Rectal smooth muscle tissue (tissue), 1 donor: ENCODE results near the gene SLC25A1.

Experiments used
- H3K27ac ChIP-seq: one replicate; pipeline ENCODE4 v1.7.0; 2013; ENCODE audit warnings: low read depth, low read length, inconsistent platforms
- H3K27me3 ChIP-seq: one replicate; pipeline ENCODE4 v1.7.0; 2013; ENCODE audit warnings: low read length; ENCODE audit not compliant: control insufficient read depth, insufficient read depth
- H3K36me3 ChIP-seq: one replicate; pipeline ENCODE4 v1.7.0; 2013; ENCODE audit warnings: low read length; ENCODE audit not compliant: control insufficient read depth, insufficient read depth
- H3K4me1 ChIP-seq: one replicate; pipeline ENCODE4 v1.7.0; 2013; ENCODE audit warnings: low read length; ENCODE audit not compliant: control insufficient read depth, insufficient read depth
- H3K4me3 ChIP-seq: one replicate; pipeline ENCODE4 v1.7.0; 2013; ENCODE audit warnings: low read length
- H3K9ac ChIP-seq: one replicate; pipeline ENCODE4 v1.7.0; 2013; ENCODE audit warnings: low read length

SLC25A1 gene

GRCh38 chr22:19178657-19179496 lies at the start of gene SLC25A1:
Gene SLC25A1 (minus strand): TSS chr22:19178736. CDS start chr22:19178673, 63 bp downstream.
- Histone ChIP-seq H3K9ac (peak within 1 kb of the TSS; percentile 68), H3K27me3 (no peaks in the 10 kb centered on the region), H3K36me3 (peaks cover 2% of the 10 kb centered on the region), H3K27ac (peak within 1 kb of the TSS; percentile 78), H3K4me3 (peak within 1 kb of the TSS; percentile 72), H3K4me1 (peaks cover 13% of the 10 kb centered on the region)

GRCh38 chr22:19228179-19228578 lies 49.6 kb upstream of the SLC25A1 start:
- H3K36me3 ChIP-seq, result no peaks in the 10 kb centered on the region

GRCh38 chr22:19226428-19226827 lies 47.9 kb upstream of the SLC25A1 start:
- no peaks in the 10 kb centered on the region for H3K36me3 ChIP-seq
- H3K9ac ChIP-seq, result no peak overlapping the region
- no peaks in the 10 kb centered on the region for H3K4me1 ChIP-seq
- no peak overlapping the region for H3K4me3 ChIP-seq
- no peak overlapping the region for H3K27ac ChIP-seq
- no peaks in the 10 kb centered on the region for H3K27me3 ChIP-seq

More at GRCh38 chr22:19228179-19228578, 49.6 kb upstream of the SLC25A1 start:
- Histone ChIP-seq H3K4me1 (no peaks in the 10 kb centered on the region), H3K9ac (no peak overlapping the region), H3K27me3 (no peaks in the 10 kb centered on the region), H3K4me3 (no peak overlapping the region), H3K27ac (no peak overlapping the region)

- Histone ChIP-seq H3K4me1 (no peaks in the 10 kb centered on the region), H3K36me3 (no peaks in the 10 kb centered on the region)
These were observed 47.0 kb upstream of the SLC25A1 start for GRCh38 chr22:19225560-19225959.

GRCh38 chr22:19224985-19225384 lies 46.4 kb upstream of the SLC25A1 start:
- no peaks in the 10 kb centered on the region for H3K4me1 ChIP-seq
- H3K4me3 ChIP-seq, result no peak overlapping the region
- no peaks in the 10 kb centered on the region for H3K36me3 ChIP-seq
- H3K27ac ChIP-seq, result no peak overlapping the region
- no peaks in the 10 kb centered on the region for H3K27me3 ChIP-seq
- H3K9ac ChIP-seq, result no peak overlapping the region

More at GRCh38 chr22:19225560-19225959, 47.0 kb upstream of the SLC25A1 start:
- H3K4me3 ChIP-seq, result no peak overlapping the region
- H3K27ac ChIP-seq, result no peak overlapping the region
- no peak overlapping the region for H3K9ac ChIP-seq
- H3K27me3 ChIP-seq, result no peaks in the 10 kb centered on the region

GRCh38 chr22:19224557-19224956 lies 46.0 kb upstream of the SLC25A1 start:
- Histone ChIP-seq H3K4me3 (no peak overlapping the region), H3K36me3 (no peaks in the 10 kb centered on the region), H3K9ac (no peak overlapping the region), H3K27ac (no peak overlapping the region), H3K27me3 (no peaks in the 10 kb centered on the region), H3K4me1 (no peaks in the 10 kb centered on the region)

GRCh38 chr22:19223617-19224016 lies 45.1 kb upstream of the SLC25A1 start:
- no peak overlapping the region for H3K4me3 ChIP-seq
- H3K4me1 ChIP-seq, result no peaks in the 10 kb centered on the region
- H3K36me3 ChIP-seq, result no peaks in the 10 kb centered on the region

GRCh38 chr22:19223110-19223509 lies 44.6 kb upstream of the SLC25A1 start:
- Histone ChIP-seq H3K36me3 (no peaks in the 10 kb centered on the region), H3K9ac (no peak overlapping the region), H3K4me1 (no peaks in the 10 kb centered on the region), H3K4me3 (no peak overlapping the region), H3K27ac (no peak overlapping the region), H3K27me3 (no peaks in the 10 kb centered on the region)

More at GRCh38 chr22:19223617-19224016, 45.1 kb upstream of the SLC25A1 start:
- Histone ChIP-seq H3K9ac (no peak overlapping the region), H3K27ac (no peak overlapping the region), H3K27me3 (no peaks in the 10 kb centered on the region)

- Histone ChIP-seq H3K4me1 (no peaks in the 10 kb centered on the region), H3K27ac (no peak overlapping the region), H3K9ac (no peak overlapping the region), H3K36me3 (no peaks in the 10 kb centered on the region), H3K27me3 (no peaks in the 10 kb centered on the region), H3K4me3 (no peak overlapping the region)
These were observed 43.9 kb upstream of the SLC25A1 start for GRCh38 chr22:19222242-19223005.

- Histone ChIP-seq H3K27me3 (no peaks in the 10 kb centered on the region), H3K27ac (no peak overlapping the region), H3K4me1 (no peaks in the 10 kb centered on the region), H3K9ac (no peak overlapping the region), H3K36me3 (no peaks in the 10 kb centered on the region), H3K4me3 (no peak overlapping the region)
These were observed 42.3 kb upstream of the SLC25A1 start for GRCh38 chr22:19220867-19221266.

- no peak overlapping the region for H3K27ac ChIP-seq
These were observed 40.2 kb upstream of the SLC25A1 start for GRCh38 chr22:19218541-19219233.

GRCh38 chr22:19216579-19216978 lies 38.0 kb upstream of the SLC25A1 start:
- no peaks in the 10 kb centered on the region for H3K4me1 ChIP-seq
- no peak overlapping the region for H3K9ac ChIP-seq
- no peaks in the 10 kb centered on the region for H3K36me3 ChIP-seq

More at GRCh38 chr22:19218541-19219233, 40.2 kb upstream of the SLC25A1 start:
- Histone ChIP-seq H3K27me3 (no peaks in the 10 kb centered on the region), H3K9ac (no peak overlapping the region), H3K4me1 (no peaks in the 10 kb centered on the region), H3K36me3 (no peaks in the 10 kb centered on the region), H3K4me3 (no peak overlapping the region)

More at GRCh38 chr22:19216579-19216978, 38.0 kb upstream of the SLC25A1 start:
- Histone ChIP-seq H3K4me3 (no peak overlapping the region), H3K27ac (no peak overlapping the region), H3K27me3 (no peaks in the 10 kb centered on the region)
